HEK293 (cell line): ENCODE data around the gene SLC30A7.
"Not testable (repeated sequence)": the region's sequence is repeated elsewhere in the genome, so short reads cannot be mapped to it uniquely, and the experiment has no call there.

Experiments
- CTCF ChIP-seq: fragments of 450-650 bp; formaldehyde crosslinking; IDR thresholded peaks from 2 replicates; pipeline ENCODE4 v1.5.1; 2016; ENCODE audit warnings: missing biosample characterization, missing genetic modification characterization
- ZNF292 ChIP-seq: fragments of 450-650 bp; formaldehyde crosslinking; IDR thresholded peaks from 2 replicates; pipeline ENCODE4 v1.5.1; 2016; ENCODE audit warnings: low read depth, missing biosample characterization, missing genetic modification characterization, borderline replicate concordance
- ZNF37A ChIP-seq: fragments of 450-650 bp; IDR thresholded peaks from 2 replicates; pipeline ENCODE4 v1.5.1; 2018; ENCODE audit warnings: missing biosample characterization, missing genetic modification characterization
- ZNF530 ChIP-seq: fragments of 450-650 bp; formaldehyde crosslinking; IDR thresholded peaks from 2 replicates; pipeline ENCODE4 v1.5.1; 2016; ENCODE audit warnings: low read depth, missing biosample characterization, missing genetic modification characterization
- ZNF639 ChIP-seq: fragments of 450-650 bp; formaldehyde crosslinking; IDR thresholded peaks from 2 replicates; pipeline ENCODE4 v1.5.1; 2016; ENCODE audit warnings: missing biosample characterization, missing genetic modification characterization
- ZNF768 ChIP-seq: fragments of 450-650 bp; formaldehyde crosslinking; IDR thresholded peaks from 2 replicates; pipeline ENCODE4 v1.5.1; 2018; ENCODE audit warnings: missing biosample characterization, mild to moderate bottlenecking, missing genetic modification characterization

GRCh38 chr1:100933555-100933954 lies 37.7 kb downstream of the SLC30A7 start:
- not testable (repeated sequence) for TF ChIP-seq CTCF, ZNF530, ZNF37A, ZNF768, ZNF639, ZNF292 (tag by site-specific recombination)
